Measurements from ENCODE around the gene ITPRIP. TPM values are rescaled to one million over a fixed set of nuclear protein-coding genes. Genes with fewer than 3 reads are reported as not detected.

Gene ITPRIP
- total and polyA plus RNA-seq, 8 donors: 16.6 to 29.2 (median 17.9) TPM

DNA sequence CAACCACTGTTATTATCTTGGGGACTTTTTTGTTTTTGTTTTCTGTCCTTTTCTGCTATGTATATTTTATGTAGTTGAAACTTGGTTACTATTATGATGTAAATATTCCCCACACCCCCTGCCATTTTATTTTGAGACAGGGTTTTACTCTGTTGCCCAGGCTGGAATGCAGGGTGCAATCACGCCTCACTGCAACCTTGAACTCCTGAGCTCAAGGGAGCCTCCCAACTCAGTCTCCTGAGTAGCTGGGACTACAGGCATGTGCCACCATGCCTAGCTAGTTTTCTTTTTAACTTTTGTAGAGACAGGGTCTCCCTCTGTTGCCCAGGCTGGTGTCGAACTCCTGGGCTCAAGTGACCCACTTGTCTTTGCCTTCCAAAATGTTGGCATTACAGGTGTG is 51.3 kb downstream of the ITPRIP start:
- no peaks in the 10 kb centered on the region for H3K9me3 ChIP-seq
- TF ChIP-seq, protein P1, sequence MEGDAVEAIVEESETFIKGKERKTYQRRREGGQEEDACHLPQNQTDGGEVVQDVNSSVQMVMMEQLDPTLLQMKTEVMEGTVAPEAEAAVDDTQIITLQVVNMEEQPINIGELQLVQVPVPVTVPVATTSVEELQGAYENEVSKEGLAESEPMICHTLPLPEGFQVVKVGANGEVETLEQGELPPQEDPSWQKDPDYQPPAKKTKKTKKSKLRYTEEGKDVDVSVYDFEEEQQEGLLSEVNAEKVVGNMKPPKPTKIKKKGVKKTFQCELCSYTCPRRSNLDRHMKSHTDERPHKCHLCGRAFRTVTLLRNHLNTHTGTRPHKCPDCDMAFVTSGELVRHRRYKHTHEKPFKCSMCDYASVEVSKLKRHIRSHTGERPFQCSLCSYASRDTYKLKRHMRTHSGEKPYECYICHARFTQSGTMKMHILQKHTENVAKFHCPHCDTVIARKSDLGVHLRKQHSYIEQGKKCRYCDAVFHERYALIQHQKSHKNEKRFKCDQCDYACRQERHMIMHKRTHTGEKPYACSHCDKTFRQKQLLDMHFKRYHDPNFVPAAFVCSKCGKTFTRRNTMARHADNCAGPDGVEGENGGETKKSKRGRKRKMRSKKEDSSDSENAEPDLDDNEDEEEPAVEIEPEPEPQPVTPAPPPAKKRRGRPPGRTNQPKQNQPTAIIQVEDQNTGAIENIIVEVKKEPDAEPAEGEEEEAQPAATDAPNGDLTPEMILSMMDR (IDR thresholded peaks at IDR 0.05): no peak
- DNase-seq (no peak), ATAC-seq (no peak)
- intact Hi-C loops (cut with DNase I): no loop called here
- H3K4me1 ChIP-seq: peaks cover 0 to 11% of the 10 kb centered on the region in 2 donors
- H3K4me3 ChIP-seq: no peak overlapping the region
- H3K36me3 ChIP-seq: no peaks in the 10 kb centered on the region
- no peak overlapping the region for H3K27ac ChIP-seq
- H3K27me3 ChIP-seq: no peaks in the 10 kb centered on the region

DNA sequence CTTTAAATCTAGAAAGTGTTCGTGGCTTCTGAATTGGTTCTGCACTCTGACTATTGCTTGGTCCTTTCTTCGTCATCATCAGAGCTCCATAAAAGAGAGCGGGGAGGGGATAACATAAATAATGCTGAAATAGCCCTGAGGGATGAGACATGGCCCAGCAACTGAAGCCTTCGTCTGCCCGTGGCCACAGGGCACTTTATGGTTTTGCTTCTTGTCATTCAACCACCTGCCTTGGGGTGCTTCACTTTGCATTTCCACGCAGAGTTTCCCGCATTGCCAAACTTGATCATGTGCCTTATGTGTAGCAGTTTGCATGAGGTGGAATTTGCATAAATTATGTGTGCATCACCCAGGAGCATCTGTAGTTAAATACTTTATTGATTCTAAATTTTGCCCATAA is 53.4 kb downstream of the ITPRIP start:
- TF ChIP-seq, protein P1 (IDR thresholded peaks at IDR 0.05): no peak
- Histone ChIP-seq H3K4me1 (no peaks in the 10 kb centered on the region), H3K4me3 (no peak overlapping the region), H3K27me3 (no peaks in the 10 kb centered on the region), H3K9me3 (no peaks in the 10 kb centered on the region), H3K27ac (no peak overlapping the region), H3K36me3 (no peaks in the 10 kb centered on the region)
- no peak for DNase-seq
- ATAC-seq: no peak
- intact Hi-C loops (cut with DNase I): no loop called here

DNA sequence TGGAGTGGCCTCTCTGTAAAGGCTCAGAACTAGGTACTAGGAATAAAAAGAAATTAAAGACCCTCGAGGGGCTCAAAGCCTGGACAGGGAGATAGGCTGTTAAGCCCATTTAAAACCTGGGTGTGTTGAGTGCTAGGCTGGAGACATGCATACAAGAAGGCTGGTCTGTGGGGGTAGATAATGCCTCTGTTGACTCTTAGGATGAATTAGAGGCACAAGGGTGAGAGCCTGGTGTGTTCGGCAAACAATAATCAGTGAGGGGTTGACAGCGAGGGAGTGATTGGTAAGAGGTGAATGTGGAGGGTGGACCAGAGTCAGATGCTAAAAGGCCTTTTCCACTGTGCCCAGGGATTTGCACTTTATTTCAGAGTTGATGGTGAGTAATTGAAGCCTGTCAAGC is 56.6 kb downstream of the ITPRIP start:
- DNase-seq: no peak
- H3K27me3 ChIP-seq: no peaks in the 10 kb centered on the region
- H3K4me1 ChIP-seq: no peaks in the 10 kb centered on the region
- H3K36me3 ChIP-seq: no peaks in the 10 kb centered on the region
- no peak overlapping the region for H3K27ac ChIP-seq
- no peaks in the 10 kb centered on the region for H3K9me3 ChIP-seq
- H3K4me3 ChIP-seq: no peak overlapping the region
- intact Hi-C loops (cut with DNase I): no loop called here
- TF ChIP-seq, protein P1 (IDR thresholded peaks at IDR 0.05): no peak
- ATAC-seq: no peak

DNA sequence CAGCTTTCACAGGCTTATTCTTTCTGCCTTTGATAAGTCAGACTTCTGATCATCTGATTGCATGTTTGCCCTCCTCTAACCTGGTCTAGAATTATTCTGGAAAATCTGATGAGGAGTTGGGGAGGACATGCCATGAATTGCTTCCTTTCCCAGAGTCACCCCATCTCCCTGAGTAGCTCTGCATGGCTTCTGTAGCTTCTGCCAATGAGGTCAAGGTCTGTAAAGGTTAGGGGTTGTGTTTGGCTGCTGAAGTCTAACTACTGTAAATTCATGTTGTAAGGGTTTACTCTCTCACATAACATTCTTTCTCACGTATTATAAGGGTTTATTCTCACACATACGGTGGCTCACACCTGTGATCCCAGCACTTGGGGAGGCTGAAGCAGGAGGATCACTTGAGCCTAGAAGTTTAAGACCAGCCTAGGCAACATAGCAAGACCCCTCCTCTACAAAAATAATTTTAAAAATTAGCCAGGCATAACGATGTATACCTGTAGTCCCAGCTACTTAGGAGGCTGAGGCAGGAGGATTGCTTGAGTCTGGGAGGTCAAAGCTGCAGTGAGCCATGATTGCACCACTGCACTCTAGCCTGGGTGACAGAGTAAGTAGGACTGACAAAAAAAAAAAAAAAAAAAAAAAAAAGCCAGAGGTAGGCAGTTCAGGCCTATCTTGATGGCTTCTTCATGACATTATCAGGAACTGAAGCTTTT is 58.6 kb downstream of the ITPRIP start:
- intact Hi-C loops (cut with DNase I): no loop called here
- H3K4me1 ChIP-seq: peaks cover 0 to 3% of the 10 kb centered on the region in 2 donors
- no peak for ATAC-seq

DNA sequence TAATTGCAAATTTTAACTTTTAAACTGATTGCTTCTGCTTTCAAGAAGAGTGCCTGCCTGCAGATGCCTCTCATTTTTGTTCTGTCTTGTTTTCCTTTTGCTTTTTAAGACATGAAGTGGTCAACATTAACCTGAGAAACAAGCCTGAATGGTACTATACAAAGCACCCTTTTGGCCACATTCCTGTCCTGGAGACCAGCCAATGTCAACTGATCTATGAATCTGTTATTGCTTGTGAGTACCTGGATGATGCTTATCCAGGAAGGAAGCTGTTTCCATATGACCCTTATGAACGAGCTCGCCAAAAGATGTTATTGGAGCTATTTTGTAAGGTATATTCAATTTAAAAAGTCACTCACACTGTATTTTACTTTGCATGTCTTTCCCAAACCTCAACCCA is 60.5 kb downstream of the ITPRIP start:
- H3K27ac ChIP-seq: no peak overlapping the region
- ATAC-seq: no peak
- peaks cover 0 to 16% of the 10 kb centered on the region in 2 donors for H3K27me3 ChIP-seq
- no peak for DNase-seq
- intact Hi-C loops (cut with DNase I): no loop called here
- H3K9me3 ChIP-seq: no peaks in the 10 kb centered on the region
- TF ChIP-seq, protein P1 (IDR thresholded peaks at IDR 0.05): no peak
- H3K4me1 ChIP-seq: peaks cover 0 to 6% of the 10 kb centered on the region in 2 donors
- no peak overlapping the region for H3K4me3 ChIP-seq
- H3K36me3 ChIP-seq: no peaks in the 10 kb centered on the region

More for the DNA sequence above, 58.6 kb downstream of the ITPRIP start:
- no peaks in the 10 kb centered on the region for H3K9me3 ChIP-seq
- no peak for DNase-seq
- no peak overlapping the region for H3K4me3 ChIP-seq
- no peaks in the 10 kb centered on the region for H3K36me3 ChIP-seq
- TF ChIP-seq, protein P1 (IDR thresholded peaks at IDR 0.05): no peak
- H3K27ac ChIP-seq: no peak overlapping the region
- H3K27me3 ChIP-seq: peaks cover 0 to 10% of the 10 kb centered on the region in 2 donors

All from left lung (tissue), 10 donors.